Peyer's patch (tissue), 4 donors: ENCODE measurements around the gene ATP6V0D1. TPM values are rescaled to one million over a fixed set of nuclear protein-coding genes. Genes with fewer than 3 reads are reported as not detected.

Experiments used
- DNase-seq, 3 donors: peaks; one replicate each; pipeline ENCODE4 v3.0.0-alpha.2; 2017 to 2019
- H3K27ac ChIP-seq, 4 donors: fragments of 200-600 bp; sonication (generic); one replicate each; pipeline ENCODE4 v1.5.1; 2016 to 2019
- H3K27me3 ChIP-seq, 2 donors: fragments of 200-600 bp; sonication (generic); one replicate each; pipeline ENCODE4 v1.5.1; 2019
- H3K36me3 ChIP-seq, 3 donors: fragments of 200-600 bp; sonication (generic); one replicate each; pipeline ENCODE4 v1.5.1; 2016 to 2019
- H3K4me1 ChIP-seq, 4 donors: fragments of 200-600 bp; sonication (generic); one replicate each; pipeline ENCODE4 v1.5.1; 2016 to 2019
- H3K4me3 ChIP-seq, 4 donors: fragments of 200-600 bp; sonication (generic); 1 replicate in 3 of 4; 2 replicates in 1 of 4; pipeline ENCODE4 v1.5.1; 2016 to 2019; ENCODE audit warnings: mild to moderate bottlenecking in 1 of 4
- H3K9me3 ChIP-seq, 4 donors: fragments of 200-600 bp; sonication (generic); one replicate each; pipeline ENCODE4 v1.5.1; 2016 to 2019; ENCODE audit warnings: mild to moderate bottlenecking in 1 of 4
- CTCF ChIP-seq, 6 experiments: fragments of 450-650 bp in 4 of 6; fragments of 200-600 bp in 2 of 6; sonication (generic) in 1 of 6; IDR thresholded peaks; one replicate each; pipeline ENCODE4 v1.5.1; 2017 to 2019; ENCODE audit warnings: antibody characterized with exemption in 6 of 6, mild to moderate bottlenecking in 3 of 6, moderate library complexity in 1 of 6
- POLR2A ChIP-seq, 2 donors: fragments of 450-650 bp; IDR thresholded peaks; one replicate each; pipeline ENCODE4 v1.5.1; 2017; ENCODE audit warnings: antibody characterized with exemption in 2 of 2, mild to moderate bottlenecking in 2 of 2, moderate library complexity in 2 of 2
- total RNA-seq, 4 donors: library from RNA; depleted of rRNA; stranded (reverse); fragments of >200 nt; gene quantifications; one replicate each; pipeline ENCODE4 v1.1.0, GENCODE V29; 2016

ATP6V0D1 gene
- total RNA-seq, 4 donors from 2014 or later: 131 to 223 (median 202) TPM

- TF ChIP-seq CTCF (IDR thresholded peaks at IDR 0.05): no peak
- TF ChIP-seq POLR2A (IDR thresholded peaks at IDR 0.05): no peak
- no peak overlapping the region for H3K4me3 ChIP-seq
- peaks cover 3 to 96% (median 28%) of the 10 kb centered on the region in 4 donors for H3K4me1 ChIP-seq
- no peaks in the 10 kb centered on the region for H3K27me3 ChIP-seq
- DNase-seq: peak in 1 of 3 donors; percentile 53
- peak overlapping the region; percentile 17 to 93 (median 69) for H3K27ac ChIP-seq
- H3K36me3 ChIP-seq: peaks cover 0 to 45% (median 0%) of the 10 kb centered on the region in 3 donors
- no peaks in the 10 kb centered on the region for H3K9me3 ChIP-seq
Observed at GRCh38 chr16:67445441-67445912, 35.5 kb downstream of the ATP6V0D1 start.

GRCh38 chr16:67445126-67445426 lies 35.9 kb downstream of the ATP6V0D1 start:
- Histone ChIP-seq H3K9me3 (no peaks in the 10 kb centered on the region), H3K27me3 (no peaks in the 10 kb centered on the region), H3K4me1 (peaks cover 3 to 92% (median 26%) of the 10 kb centered on the region in 4 donors), H3K27ac (peak overlapping the region in 2 of 4 donors; percentile 57 to 93), H3K36me3 (peaks cover 0 to 42% (median 0%) of the 10 kb centered on the region in 3 donors), H3K4me3 (no peak overlapping the region)
- no peak for TF ChIP-seq CTCF (IDR thresholded peaks at IDR 0.05)
- no peak for TF ChIP-seq POLR2A (IDR thresholded peaks at IDR 0.05)
- no peak for DNase-seq

- Histone ChIP-seq H3K9me3 (no peaks in the 10 kb centered on the region), H3K4me3 (no peak overlapping the region), H3K4me1 (peaks cover 3 to 86% (median 26%) of the 10 kb centered on the region in 4 donors), H3K36me3 (peaks cover 0 to 44% (median 0%) of the 10 kb centered on the region in 3 donors), H3K27ac (peak overlapping the region; percentile 38 to 93 (median 60)), H3K27me3 (no peaks in the 10 kb centered on the region)
- peak in 1 of 3 donors; percentile 48 for DNase-seq
- TF ChIP-seq CTCF (IDR thresholded peaks at IDR 0.05) (no peak), POLR2A (IDR thresholded peaks at IDR 0.05) (no peak)
Observed at GRCh38 chr16:67444259-67445125, 36.5 kb downstream of the ATP6V0D1 start.

- no peak overlapping the region for H3K4me3 ChIP-seq
- peaks cover 3 to 75% (median 20%) of the 10 kb centered on the region in 4 donors for H3K4me1 ChIP-seq
- TF ChIP-seq CTCF (IDR thresholded peaks at IDR 0.05): no peak
- peaks cover 0 to 54% (median 0%) of the 10 kb centered on the region in 3 donors for H3K36me3 ChIP-seq
- H3K9me3 ChIP-seq: no peaks in the 10 kb centered on the region
- no peaks in the 10 kb centered on the region for H3K27me3 ChIP-seq
- peak in 1 of 3 donors; percentile 49 for DNase-seq
- peak overlapping the region; percentile 38 to 93 (median 60) for H3K27ac ChIP-seq
Observed at GRCh38 chr16:67443265-67443664, 37.7 kb downstream of the ATP6V0D1 start.

- H3K36me3 ChIP-seq: peaks cover 0 to 59% (median 0%) of the 10 kb centered on the region in 3 donors
Observed at GRCh38 chr16:67442581-67443255, 38.2 kb downstream of the ATP6V0D1 start.

More at GRCh38 chr16:67442581-67443255, 38.2 kb downstream of the ATP6V0D1 start:
- no peak for DNase-seq
- Histone ChIP-seq H3K9me3 (no peaks in the 10 kb centered on the region), H3K4me3 (no peak overlapping the region), H3K27me3 (no peaks in the 10 kb centered on the region), H3K27ac (peak overlapping the region in 3 of 4 donors; percentile 62 to 93 (median 78)), H3K4me1 (peaks cover 2 to 70% (median 19%) of the 10 kb centered on the region in 4 donors)
- TF ChIP-seq CTCF (IDR thresholded peaks at IDR 0.05) (no peak), POLR2A (IDR thresholded peaks at IDR 0.05) (no peak)
